HepG2 (cell line): ENCODE results near the gene NPPA. TPM values are rescaled to one million over a fixed set of nuclear protein-coding genes. Genes with fewer than 3 reads are reported as not detected.
A peak's percentile ranks its signal among the peaks of the same experiment; 100 is the strongest.

Experiments
- ATF1 ChIP-seq: IDR thresholded peaks from 2 replicates; pipeline ENCODE4 v1.6.1; 2016; ENCODE audit warnings: mild to moderate bottlenecking, control low read depth
- DDIT3 ChIP-seq: sonication (generic); formaldehyde crosslinking; IDR thresholded peaks from 2 replicates; pipeline ENCODE4 v1.4.0; 2020; ENCODE audit warnings: mild to moderate bottlenecking, missing genetic modification reagents
- ETV6 ChIP-seq: sonication (generic); formaldehyde crosslinking; conservative IDR thresholded peaks from 2 replicates; pipeline ENCODE4 v1.4.0; 2020; ENCODE audit warnings: missing genetic modification reagents
- KDM2A ChIP-seq: sonication (generic); formaldehyde crosslinking; IDR thresholded peaks from 2 replicates; pipeline ENCODE4 v1.4.0; 2020; ENCODE audit warnings: low read depth, missing genetic modification reagents, borderline replicate concordance
- RFXANK ChIP-seq: IDR thresholded peaks from 2 replicates; pipeline ENCODE4 v1.6.1; 2016
- SMAD3 ChIP-seq: sonication (generic); formaldehyde crosslinking; IDR thresholded peaks from 2 replicates; pipeline ENCODE4 v1.4.0; 2020; ENCODE audit warnings: missing genetic modification reagents
- TRAFD1 ChIP-seq: sonication (generic); formaldehyde crosslinking; IDR thresholded peaks from 2 replicates; pipeline ENCODE4 v1.5.1; 2020; ENCODE audit warnings: missing genetic modification reagents, mild to moderate bottlenecking, borderline replicate concordance
- ZBED4 ChIP-seq: sonication (generic); formaldehyde crosslinking; IDR thresholded peaks from 2 replicates; pipeline ENCODE4 v1.4.0; 2020; ENCODE audit warnings: missing genetic modification reagents, borderline replicate concordance
- ZNF264 ChIP-seq: sonication (generic); formaldehyde crosslinking; IDR thresholded peaks from 2 replicates; pipeline ENCODE4 v1.4.0; 2020; ENCODE audit warnings: missing genetic modification reagents
- polyA plus RNA-seq, 8 experiments: library from polyadenylated mRNA; depleted of rRNA in 3 of 8; stranded (reverse) in 7 of 8; unstranded in 1 of 8; fragments of >200 nt; fragmentation: Illumina TruSeq in 4 of 8; extraction: Trizol in 4 of 8; gene quantifications; 2 replicates each; pipeline versions ENCODE4 v1.2.1 to v1.2.3, GENCODE V29; 2011 to 2016; ENCODE audit warnings: low read depth in 4 of 8, missing spikeins in 1 of 8, mixed read lengths in 1 of 8; ENCODE audit not compliant: insufficient read depth in 1 of 8
- total RNA-seq, 5 experiments: library from RNA; depleted of rRNA; stranded (reverse); fragments of >200 nt; fragmentation: Illumina TruSeq; extraction: Trizol; gene quantifications; 2 replicates each; pipeline ENCODE4 v1.2.3, GENCODE V29; 2016; ENCODE audit warnings: low read depth in 1 of 5
- TF ChIP-seq, protein P1 (sequence below): sonication (generic); formaldehyde crosslinking; IDR thresholded peaks from 2 replicates; pipeline ENCODE4 v1.4.0; 2020; ENCODE audit warnings: missing genetic modification reagents
- TF ChIP-seq, protein P2 (sequence below): sonication (generic); formaldehyde crosslinking; IDR thresholded peaks from 2 replicates; pipeline ENCODE4 v1.4.0; 2020; ENCODE audit warnings: low read depth, missing genetic modification reagents
- TF ChIP-seq, protein P3 (sequence below): sonication (generic); formaldehyde crosslinking; IDR thresholded peaks from 2 replicates; pipeline ENCODE4 v1.4.0; 2020; ENCODE audit warnings: mild to moderate bottlenecking, missing genetic modification reagents

Gene NPPA
- total and polyA plus RNA-seq, 2 of the 13 experiments (the other 11 are each of a cell fraction or from before 2014, with no cell fraction given), result not detected

DNA sequence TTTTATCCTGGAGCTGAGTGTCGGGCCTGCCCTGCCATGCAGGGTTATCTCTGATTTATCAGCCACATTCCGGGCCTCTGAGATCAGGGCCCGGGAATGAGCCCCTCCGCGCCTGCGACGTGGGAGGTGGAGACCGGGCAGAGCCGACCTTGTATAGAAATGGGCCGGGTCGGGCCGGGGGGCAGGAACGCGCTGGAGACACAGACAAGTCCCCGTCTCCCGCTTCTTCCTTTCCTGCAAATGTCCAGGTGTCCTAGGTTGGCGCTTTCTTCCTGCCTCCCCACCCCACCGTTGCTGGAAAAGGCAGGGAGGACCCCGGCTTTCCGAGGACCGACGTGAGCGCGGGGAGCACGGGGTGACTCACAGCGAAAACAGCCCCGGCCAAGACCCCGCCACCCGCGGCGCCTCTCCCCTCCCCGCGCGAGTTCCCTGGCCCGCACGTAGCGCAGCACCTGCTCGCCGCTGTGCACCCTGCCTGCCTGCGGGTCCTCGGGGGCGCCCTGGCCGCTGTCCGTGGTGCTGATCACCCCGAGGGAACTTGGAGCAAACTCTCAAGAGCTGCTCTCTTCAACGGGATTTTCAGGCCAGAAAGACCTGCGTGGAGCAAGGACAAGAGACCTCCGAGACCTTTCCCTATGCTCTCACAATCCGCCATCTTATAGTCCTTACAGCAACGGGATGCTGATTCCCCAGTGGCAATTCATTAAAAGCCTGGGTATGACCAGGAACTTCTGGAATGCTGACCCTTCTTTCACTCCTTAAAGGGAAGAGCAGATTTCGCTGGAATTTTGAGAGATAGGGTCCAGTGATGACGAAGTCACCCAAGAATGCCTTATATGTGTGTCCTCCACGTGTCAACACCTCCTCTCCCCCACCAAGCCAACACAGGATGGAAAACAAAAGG, 11.6 kb upstream of the NPPA start (continued):
- TF ChIP-seq TRAFD1 (CRISPR knock-in tag) (peak; percentile 64; the same call in 1 of the 2 replicates), DDIT3 (CRISPR knock-in tag) (no peak), ATF1 (CRISPR knock-in tag) (no peak), RFXANK (peak; percentile 91; the same call in 1 of the 2 replicates), ZNF264 (peak; percentile 93), KDM2A (peak; percentile 96), SMAD3 (peak; percentile 99), ZBED4 (CRISPR knock-in tag) (peak; percentile 95), ETV6 (CRISPR knock-in tag) (peak; percentile 98)
- TF ChIP-seq, protein P1, sequence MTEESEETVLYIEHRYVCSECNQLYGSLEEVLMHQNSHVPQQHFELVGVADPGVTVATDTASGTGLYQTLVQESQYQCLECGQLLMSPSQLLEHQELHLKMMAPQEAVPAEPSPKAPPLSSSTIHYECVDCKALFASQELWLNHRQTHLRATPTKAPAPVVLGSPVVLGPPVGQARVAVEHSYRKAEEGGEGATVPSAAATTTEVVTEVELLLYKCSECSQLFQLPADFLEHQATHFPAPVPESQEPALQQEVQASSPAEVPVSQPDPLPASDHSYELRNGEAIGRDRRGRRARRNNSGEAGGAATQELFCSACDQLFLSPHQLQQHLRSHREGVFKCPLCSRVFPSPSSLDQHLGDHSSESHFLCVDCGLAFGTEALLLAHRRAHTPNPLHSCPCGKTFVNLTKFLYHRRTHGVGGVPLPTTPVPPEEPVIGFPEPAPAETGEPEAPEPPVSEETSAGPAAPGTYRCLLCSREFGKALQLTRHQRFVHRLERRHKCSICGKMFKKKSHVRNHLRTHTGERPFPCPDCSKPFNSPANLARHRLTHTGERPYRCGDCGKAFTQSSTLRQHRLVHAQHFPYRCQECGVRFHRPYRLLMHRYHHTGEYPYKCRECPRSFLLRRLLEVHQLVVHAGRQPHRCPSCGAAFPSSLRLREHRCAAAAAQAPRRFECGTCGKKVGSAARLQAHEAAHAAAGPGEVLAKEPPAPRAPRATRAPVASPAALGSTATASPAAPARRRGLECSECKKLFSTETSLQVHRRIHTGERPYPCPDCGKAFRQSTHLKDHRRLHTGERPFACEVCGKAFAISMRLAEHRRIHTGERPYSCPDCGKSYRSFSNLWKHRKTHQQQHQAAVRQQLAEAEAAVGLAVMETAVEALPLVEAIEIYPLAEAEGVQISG (CRISPR knock-in tag), result peak; percentile 90
- TF ChIP-seq, protein P2, sequence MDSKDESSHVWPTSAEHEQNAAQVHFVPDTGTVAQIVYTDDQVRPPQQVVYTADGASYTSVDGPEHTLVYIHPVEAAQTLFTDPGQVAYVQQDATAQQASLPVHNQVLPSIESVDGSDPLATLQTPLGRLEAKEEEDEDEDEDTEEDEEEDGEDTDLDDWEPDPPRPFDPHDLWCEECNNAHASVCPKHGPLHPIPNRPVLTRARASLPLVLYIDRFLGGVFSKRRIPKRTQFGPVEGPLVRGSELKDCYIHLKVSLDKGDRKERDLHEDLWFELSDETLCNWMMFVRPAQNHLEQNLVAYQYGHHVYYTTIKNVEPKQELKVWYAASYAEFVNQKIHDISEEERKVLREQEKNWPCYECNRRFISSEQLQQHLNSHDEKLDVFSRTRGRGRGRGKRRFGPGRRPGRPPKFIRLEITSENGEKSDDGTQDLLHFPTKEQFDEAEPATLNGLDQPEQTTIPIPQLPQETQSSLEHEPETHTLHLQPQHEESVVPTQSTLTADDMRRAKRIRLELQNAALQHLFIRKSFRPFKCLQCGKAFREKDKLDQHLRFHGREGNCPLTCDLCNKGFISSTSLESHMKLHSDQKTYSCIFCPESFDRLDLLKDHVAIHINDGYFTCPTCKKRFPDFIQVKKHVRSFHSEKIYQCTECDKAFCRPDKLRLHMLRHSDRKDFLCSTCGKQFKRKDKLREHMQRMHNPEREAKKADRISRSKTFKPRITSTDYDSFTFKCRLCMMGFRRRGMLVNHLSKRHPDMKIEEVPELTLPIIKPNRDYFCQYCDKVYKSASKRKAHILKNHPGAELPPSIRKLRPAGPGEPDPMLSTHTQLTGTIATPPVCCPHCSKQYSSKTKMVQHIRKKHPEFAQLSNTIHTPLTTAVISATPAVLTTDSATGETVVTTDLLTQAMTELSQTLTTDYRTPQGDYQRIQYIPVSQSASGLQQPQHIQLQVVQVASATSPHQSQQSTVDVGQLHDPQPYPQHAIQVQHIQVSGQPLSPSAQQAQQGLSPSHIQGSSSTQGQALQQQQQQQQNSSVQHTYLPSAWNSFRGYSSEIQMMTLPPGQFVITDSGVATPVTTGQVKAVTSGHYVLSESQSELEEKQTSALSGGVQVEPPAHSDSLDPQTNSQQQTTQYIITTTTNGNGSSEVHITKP (CRISPR knock-in tag), result 0 out of 2 replicates have a peak, but pooled peaks have one; percentile 53
- TF ChIP-seq, protein P3, sequence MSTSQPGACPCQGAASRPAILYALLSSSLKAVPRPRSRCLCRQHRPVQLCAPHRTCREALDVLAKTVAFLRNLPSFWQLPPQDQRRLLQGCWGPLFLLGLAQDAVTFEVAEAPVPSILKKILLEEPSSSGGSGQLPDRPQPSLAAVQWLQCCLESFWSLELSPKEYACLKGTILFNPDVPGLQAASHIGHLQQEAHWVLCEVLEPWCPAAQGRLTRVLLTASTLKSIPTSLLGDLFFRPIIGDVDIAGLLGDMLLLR, result peak; percentile 88; the same call in 1 of the 2 replicates
